ENCODE data around the gene KLC4.
"Not testable (repeated sequence)": the region's sequence is repeated elsewhere in the genome, so short reads cannot be mapped to it uniquely, and the experiment has no call there.

Gene KLC4

GRCh38 chr6:43096451-43097097, 37.1 kb downstream of the KLC4 start:
- no peak for FAIRE-seq

DNA sequence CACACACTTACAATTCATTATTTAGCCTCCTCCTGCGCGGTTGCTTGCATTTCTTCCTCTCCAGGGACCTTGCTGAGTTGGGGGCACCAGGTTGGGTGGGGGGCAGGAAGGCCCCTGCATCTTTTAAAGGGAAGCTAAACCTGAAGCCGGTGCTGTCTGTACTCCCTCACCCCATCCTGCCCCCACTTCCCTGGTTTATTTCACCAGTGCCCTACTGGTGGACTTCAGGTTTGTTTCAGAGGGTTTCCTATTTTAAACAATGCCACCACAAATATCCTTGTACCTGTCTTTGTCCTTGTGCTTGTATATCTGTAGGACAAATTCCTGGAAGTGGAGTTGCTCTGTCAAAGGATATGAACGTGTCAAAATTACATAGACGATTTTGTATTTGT, 37.7 kb downstream of the KLC4 start:
- no peak for FAIRE-seq

DNA sequence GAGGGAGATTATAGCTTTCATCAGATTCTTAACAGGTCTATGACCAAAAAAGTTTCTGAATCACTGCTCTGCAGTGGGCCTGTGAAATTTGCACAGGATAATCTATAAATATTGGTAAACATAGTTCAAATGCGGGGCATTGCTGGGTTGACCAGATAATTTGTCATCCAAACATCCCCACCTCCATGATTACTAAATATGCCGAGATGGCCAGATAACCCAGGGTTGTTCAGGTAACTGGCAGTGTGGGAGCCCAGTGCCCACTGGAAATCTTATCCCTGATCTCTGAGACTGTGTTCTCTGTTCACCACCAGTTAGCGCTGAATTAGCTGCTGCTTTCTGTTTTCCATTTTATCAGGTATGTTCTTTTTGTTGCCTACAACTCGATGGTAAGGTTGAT, 38.1 kb downstream of the KLC4 start:
- no peak for FAIRE-seq

DNA sequence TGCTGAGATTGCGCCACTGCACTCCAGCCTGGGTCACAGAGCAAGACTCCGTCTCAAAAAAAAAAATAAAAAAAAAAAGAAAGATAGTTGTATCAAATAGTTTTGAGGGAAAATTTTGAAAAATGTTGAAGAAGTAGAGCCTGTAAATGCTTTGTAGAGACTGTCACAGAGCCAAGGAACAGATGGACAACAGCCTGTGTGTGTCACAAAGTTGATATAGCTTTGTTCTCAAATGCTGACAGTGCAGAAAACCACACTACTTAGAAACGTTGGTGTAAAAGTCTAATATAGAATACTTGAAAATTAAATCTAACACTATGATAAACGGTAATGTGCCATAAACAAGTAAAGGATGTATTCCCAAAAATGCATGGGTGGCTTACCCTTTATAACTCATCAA, 42.1 kb downstream of the KLC4 start:
- FAIRE-seq, result no peak

DNA sequence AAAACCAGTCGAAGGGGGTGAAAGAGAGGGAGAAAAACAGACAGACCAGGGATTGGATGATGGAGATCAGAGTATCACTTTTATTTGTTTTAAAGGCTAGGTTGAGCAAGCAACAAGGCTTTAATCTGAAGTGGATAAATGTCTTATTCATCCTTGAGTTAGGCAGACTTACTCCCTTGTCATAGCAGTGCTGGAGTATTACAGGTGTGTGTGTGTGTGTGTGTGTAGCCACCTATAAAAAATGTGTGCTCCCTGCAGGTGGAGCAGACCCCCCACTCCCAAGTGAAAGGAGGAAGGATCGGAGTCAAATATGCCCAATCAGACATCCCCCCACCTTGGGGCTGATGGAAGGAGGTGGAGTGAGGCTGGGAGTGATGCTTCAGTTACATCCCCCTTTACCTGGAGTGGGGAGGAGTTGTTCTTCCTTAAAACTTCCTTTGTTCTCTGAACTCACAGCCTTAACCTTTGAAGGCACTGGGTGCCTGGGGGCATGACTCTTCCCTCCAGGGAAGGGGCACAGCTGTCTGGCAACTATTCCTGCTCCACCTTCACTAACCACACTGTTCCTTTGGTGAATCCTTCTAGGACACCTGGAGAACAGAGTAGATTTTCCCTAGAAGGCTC, 43.9 kb downstream of the KLC4 start:
- FAIRE-seq, result no peak

DNA sequence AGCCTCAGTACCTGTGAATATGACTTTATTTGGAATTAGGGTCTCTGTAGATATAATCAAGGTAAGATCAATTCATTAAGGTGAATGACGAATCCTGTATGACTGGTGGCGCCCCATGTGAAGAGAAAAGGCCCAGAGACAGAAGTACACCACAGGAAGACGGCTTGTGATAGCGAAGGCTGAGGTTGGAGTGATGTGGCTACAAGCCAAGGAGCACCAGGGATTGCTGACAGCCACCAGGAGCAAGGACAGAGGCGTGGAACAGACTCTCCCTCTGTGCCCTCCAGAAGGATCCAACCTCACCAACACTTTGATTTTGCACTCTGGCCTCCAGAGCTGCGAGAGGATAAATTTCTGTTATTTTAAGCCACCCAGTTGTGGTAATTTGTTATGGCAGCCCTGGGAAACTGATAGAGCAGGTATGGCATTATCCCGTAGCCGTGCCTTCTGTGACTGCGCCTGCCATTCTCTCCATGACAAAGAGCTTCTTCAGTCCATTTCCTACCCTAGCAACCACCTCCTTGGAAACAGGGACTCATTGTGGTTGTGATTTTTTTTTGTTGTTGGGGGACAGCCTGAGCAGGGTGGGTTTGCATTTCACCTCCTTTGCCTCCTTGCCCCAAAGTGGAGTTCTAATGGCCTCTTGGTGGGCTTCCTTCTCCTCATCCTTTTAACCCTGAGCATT, 46.2 kb downstream of the KLC4 start:
- FAIRE-seq, result no peak

DNA sequence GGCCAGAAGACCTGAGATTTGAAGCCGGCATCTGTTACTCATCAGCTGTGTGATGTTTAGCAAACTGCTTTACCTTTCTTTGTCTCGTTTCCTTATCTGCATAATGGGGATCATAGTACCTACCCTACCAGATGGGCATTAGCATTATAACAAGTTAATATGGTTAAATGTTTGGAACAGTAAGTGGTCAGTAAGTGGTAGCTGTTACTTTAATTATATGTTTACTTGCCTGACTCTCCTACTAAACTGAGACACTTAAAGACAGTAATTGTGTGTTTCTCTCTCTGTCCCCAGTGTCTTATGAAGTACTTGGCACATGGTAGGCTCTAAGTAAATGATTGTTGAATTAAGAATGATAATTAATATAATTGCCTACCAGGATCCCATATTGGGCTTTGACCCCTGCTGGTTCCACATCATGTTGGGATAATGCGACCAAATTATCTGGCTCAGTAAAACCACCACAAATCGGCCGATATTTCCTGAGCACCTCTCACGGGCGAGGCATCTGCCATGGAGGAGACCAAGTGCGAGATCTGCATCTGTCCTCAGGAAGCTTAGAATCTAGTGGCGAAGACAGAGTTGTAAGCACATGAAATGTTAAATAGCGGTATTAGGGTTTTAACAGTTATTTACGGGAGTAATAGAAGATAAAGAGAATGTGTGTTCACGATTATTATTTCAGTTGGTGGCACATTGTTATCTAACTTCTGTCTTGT, 48.1 kb downstream of the KLC4 start:
- no peak for FAIRE-seq

- no peak for FAIRE-seq
These were observed 54.2 kb downstream of the KLC4 start for GRCh38 chr6:43113431-43114260.

DNA sequence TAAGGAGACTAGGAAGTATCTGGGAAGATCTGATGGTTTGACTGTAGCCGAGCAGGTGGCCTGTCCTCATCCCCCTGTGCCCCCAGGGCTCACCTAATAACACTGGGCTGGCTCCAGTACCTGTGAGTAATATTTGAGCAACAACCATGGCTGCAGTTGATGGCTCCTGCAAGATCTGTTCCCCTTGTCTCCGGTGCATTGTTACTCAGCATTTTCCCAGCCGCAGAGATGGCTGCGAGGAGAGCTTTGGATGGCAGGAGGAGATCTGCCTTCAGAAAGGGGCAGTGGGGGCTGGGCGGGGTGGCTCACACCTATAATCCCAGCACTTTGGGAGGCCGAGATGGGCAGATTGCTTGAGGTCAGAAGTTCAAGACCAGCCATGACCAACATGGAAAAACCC, 55.9 kb downstream of the KLC4 start:
- no peak for FAIRE-seq

GRCh38 chr6:43117466-43117865, 58.0 kb downstream of the KLC4 start:
- not testable (repeated sequence) for FAIRE-seq

DNA sequence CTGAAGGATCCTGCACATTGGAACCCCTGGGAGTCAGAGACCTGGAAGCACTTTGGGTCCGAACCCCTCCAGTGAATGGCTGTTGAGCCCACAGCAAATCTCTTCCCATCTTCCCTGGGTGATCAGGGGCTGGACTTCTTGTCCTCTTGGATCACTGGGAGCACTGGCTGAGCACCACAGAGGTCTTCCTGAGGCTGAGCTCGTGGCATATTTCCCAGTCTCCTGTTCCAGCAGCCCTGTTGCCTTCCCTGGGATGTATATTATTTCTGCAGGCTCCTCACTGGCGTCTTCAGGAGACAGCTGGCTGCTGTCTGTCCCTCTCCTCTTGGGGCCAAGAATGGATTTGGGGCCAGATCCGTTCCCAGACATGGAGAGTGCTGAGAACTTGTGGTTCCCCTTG, 60.1 kb downstream of the KLC4 start:
- no peak for FAIRE-seq

- FAIRE-seq, result no peak
These were observed 60.8 kb downstream of the KLC4 start for GRCh38 chr6:43120101-43120763.

GRCh38 chr6:43120944-43121913, 61.8 kb downstream of the KLC4 start:
- no peak for FAIRE-seq

GRCh38 chr6:43122146-43122545, 62.7 kb downstream of the KLC4 start:
- FAIRE-seq, result no peak

DNA sequence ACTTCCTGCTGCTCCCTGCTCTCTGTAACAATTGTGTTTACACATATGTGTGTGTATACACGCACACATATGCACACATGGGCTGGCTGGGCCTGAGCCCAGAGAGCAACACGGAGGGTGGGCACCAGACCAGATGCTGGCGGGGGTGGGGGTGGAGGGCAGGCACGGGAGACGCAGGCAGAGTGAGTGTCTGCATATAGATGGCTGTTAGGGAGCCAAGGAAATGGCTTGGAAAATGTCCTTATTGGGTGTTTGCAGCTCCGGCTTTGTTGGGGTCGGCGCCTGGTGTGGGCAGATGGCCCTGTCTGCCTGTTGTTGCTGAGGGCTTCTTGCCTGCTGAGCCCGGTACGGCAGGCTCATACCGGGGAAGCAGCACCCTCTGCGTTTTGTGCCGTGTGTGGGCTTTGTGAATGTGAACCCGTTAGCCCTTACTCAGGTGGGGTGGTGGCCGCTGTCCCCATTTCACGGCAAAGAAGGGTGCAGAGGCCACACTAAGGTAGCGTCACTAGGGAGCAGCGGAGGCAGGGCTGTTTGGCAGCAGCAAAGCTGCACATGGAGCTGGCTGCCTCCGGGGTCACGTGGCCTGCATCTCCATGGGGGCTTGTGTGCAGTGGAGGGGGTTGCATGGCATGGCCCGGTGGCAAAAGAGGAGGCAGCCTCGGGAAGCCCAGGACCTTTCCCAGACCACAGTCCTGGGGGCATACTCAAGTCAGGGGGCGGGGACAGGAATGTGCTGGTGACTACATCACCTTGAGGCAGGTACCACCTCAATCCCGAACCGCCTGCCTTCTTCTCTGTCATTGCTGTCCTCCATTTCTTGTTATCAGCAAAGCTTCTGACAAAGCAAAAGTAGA, 64.3 kb downstream of the KLC4 start:
- FAIRE-seq, result no peak

DNA sequence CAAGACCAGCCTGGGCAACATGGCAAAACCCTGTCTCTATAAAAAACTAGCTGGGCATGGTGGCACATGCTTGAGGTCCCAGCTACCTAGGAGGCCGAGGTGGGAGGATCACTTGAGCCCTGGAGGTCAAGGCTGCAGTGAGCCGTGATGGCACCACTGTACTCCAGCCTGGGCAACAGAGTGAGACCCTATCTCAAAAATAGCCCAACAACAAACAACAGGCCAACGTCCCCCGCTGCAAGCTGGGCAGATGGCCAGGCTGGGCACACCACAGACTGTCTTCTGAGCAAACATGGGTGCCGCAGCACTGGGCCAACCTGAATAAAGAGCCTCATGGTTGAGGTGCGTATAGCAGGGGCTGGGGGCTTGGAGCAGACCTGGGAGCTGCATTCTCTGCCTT, 65.0 kb downstream of the KLC4 start:
- FAIRE-seq, result no peak
